NCI-H2081 treated with DMSO at 0.1 percent for 48 hours (cell line): Measurements from ENCODE around the gene DNAJB8.

Source experiments
- DNase-seq: peaks from one replicate; lab custom pipeline; 2025; lab: John Stamatoyannopoulos, UW

Gene DNAJB8

DNA sequence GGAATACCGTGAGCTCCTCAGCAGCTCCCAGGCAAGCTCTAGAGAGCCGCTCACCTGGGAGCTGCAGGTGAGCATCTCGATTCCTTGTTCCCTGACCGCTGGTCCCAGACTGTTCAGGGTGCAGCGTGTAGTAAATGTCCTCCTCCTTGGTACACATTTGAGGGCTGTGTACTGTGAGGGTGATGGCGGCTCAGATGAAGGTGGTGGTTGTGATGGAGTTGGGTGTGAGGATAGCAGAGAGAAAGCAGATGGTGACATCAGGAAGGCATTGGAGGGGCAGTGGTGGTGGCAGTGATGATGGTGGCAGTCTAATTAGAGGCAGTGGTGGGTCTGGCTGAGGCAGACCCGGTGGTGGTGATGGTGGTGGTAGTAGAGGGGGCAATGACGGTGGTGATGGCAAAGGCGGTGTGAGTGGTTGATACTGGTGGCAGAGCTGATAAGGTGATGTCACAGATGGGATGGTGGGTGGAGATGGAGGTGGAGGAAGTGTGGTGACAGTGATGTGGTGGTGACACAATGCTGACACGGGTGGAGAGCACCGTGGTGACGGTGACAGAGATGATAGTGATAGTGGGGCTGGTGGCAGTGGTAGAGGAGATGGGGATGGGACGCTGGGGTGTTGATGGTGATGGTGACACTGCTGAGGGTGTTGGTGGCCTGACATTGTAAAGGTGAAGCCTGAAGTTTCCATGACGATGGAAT, at the start of gene DNAJB8:
DNAJB8 (minus strand) TSS at position 51 of the 702 bp plus-strand sequence. CDS start 3,645 bp downstream, outside the sequence.
- no peak for DNase-seq

DNA sequence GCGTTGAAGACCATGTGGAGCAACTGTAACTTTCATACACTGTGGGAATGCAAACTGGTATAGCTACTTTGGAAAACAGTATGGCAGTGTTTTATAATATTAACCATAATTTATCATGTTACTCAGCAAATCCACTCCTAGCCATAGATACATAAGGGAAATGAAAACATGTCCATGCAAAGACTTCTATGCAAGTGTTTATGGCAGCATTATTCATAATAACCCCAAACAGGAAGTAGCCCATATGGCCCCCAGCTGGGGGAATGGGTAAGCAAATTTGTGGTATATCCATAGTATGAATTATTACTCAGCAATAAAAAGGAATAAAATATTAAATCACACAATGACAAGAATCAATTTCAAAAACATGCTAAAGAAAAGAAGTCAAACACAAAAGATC, 49.3 kb upstream of the DNAJB8 start:
- no peak for DNase-seq

DNA sequence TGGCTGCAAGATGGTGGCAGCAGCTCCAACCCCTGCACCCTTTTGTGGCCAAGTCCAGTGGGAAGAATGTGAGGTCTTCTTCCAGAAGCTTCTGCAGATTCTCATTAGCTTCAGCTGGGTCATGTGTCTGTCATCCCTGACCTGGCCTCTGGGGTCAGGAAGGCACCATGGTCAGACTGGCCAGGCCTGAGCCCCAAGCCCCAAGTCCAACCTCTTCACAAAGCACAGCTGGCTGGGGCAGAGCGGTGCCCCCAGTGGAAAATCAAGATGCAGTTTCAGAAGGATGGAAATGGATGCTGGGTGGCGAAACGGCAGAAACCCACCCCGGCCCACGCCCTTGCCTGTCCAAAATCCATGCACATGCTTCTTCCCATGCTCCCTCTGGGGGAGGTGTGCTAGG, 42.2 kb upstream of the DNAJB8 start:
- no peak for DNase-seq

DNA sequence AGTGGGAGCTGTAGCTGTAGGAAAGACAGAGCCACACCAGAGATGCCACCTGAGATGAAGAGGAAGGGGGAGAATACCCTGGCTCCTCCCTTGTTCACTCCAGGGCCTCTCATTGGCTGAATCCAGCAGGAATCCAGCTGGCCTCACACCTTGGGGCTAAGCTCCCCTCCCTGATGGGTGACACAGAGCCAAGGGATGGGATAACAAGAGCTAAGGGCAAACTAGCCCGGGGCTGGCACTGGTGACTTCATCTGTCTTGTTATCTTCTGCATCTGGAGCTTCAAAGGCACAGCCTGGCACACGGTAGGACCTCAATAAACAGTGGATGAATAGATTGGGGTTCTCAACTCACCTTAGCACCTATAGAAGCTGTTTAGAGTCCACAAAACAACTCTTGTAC, 40.1 kb upstream of the DNAJB8 start:
- DNase-seq: no peak

DNA sequence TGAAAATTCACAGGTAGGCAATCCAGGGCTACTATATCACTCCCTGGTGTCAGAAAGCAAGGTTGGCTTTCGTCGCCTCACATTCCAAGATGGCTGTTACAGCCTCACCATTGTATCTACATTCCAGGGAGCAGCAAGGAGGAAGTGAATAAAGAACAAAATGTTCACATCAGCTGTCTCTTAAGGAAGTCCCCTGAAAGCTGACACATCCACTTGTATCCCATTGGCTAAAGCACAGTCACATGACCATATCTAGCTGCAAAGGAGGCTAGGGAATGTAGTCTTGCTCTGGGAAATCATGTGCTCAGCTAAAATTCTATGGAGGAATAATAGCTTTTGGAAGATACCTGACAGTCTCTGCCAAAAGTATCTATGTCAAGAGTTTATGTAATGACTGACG, 39.1 kb upstream of the DNAJB8 start:
- no peak for DNase-seq

DNA sequence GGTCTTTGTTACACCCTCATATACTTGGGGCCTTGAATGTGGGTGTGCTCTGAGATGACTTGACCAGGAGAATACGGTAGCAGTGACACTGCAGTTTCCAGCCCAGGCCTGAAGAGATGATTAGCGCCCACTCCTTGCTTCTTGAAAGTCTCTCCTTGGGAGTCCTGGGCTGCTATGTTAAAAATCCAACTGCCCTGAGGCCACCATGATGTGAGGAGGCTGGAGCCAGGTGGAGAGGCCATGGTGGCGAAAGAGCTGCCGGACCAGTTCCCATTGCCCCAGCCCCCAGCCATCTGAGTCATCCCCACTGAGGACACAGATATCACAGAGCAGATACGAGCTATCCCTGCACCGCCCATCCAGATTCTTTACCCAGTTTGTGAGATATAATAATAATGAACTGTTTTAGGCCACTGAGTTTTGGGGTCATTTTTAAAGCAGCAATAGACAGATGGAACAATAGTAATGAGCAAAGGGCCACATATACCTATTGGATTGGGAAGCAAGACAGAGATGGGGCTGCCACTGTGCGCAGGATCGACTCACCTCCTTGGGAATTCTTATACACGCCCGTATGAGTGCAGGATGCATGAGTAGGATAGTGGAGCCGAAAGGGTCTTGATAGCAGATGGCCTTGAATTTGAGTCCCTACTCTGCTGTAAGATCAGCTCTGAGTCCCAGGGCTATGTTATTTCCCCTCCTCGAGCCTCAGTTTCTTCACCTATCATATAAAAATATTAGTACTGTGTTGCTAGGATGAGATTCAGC, 38.5 kb upstream of the DNAJB8 start:
- DNase-seq: no peak

DNA sequence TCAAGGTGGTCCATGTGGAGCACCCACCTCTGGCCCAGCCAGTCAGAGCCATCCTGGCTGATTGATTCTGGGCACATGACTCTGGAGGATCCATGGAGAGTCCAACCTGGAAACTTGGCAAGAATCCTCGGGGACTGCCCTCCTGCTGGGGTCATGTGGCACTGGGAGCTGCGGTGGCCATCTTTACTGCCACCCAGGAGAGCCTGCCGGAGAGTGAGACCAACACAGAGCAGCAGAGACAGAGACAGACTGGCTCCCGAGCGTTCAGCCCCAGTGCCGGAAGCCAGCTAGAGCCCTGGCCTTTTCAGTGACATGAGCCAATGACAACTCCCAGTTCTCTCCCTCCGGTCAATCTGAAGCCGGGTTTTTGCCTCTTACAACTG, 37.8 kb upstream of the DNAJB8 start:
- DNase-seq: no peak

DNA sequence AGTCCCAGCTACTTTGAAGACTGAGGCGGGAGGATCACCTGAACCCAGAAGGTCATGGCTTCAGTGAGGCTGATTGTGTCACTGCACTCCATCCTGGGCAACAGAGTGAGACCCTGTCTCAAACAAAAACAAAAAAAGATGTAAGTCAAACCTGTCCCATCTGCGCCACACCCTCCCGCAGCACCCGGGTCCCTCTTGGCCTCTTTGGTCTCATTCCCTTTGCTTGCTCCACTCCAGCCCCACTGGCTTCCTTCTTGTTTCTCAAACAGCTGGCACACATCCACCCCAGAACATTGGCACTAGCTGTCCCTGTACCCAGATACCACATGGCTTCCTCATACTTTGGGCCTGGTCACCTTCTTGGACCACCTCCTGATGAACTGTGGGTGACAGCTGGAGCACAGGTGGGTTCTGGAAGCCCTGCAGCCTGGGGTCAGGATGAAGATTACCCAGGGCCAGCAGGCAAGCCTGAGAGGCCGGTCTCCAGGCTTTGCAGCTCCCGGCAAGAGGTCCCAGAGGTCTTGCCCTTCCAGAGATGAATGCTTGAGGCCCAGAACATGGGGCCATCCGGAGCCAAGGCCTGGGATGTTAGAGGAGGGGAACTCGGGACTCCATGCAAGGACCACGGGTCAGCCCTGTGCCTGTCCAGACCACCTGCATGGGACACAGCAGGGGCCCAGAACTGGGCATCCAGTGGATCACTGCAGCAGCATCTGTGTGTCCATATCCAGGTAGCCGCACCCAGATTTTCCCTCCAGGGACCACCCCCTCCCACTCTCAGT, 37.3 kb upstream of the DNAJB8 start:
- no peak for DNase-seq

DNA sequence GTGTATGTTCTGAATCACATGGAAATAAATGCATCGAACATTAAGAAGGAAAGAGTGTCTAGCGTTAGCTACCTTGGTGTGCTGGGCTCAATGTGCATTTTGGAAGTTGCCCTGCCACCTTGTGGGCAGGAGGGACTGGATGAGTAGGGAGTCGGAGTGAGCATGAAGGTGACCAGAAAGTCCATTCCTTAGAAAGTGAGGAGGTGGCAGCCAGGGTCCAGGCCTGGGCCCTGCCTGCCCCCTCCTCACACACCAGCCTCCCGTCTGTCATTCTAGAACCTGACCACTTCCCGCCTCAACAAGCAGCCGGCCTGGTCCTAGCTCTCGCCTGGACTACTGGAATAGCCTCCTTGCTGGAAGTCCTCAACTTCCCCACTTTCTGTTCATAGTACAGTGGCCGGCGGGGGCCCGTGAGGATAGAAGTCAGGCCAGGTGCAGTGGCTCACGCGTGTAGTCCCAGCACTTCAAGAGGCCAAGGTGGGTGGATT, 36.5 kb upstream of the DNAJB8 start:
- DNase-seq: no peak

DNA sequence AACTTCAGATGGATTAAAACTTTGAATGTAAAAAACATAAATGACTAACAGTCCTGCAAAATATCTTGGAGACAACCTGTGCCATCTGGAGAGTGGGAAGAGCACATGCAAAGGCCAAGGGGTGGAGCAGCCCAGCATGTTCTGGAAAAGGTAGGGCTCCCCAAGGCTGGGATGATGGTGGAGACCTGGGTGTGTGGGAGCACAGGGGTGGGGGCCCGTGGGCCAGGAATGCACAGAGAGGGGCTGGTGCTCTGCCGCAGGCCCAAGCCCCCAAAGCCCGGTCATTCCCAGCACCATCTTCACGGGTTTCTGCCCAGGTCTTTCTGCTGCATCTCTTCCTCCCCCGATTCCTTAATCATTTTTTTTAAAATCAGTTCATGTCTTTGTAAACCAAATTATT, 36.0 kb upstream of the DNAJB8 start:
- DNase-seq: no peak

DNA sequence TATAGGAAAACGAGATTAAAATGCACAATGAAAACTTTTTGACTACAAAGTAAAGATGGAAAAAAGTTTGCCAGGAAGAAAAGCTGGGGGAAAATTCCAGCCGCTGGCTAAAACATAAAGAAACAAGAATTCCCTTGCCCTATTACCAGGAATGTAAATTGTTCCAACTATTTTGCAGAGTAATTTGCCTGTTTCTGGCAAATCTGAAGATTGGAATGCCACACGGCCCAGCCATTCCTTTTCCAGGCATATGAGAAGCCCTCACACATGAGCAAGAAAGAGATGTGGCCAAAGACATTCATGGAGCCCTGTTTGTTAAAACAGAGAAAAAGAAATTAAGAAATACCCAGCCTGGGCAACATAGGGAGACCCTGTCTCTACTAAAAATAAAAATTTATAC, 34.7 kb upstream of the DNAJB8 start:
- DNase-seq: no peak

DNA sequence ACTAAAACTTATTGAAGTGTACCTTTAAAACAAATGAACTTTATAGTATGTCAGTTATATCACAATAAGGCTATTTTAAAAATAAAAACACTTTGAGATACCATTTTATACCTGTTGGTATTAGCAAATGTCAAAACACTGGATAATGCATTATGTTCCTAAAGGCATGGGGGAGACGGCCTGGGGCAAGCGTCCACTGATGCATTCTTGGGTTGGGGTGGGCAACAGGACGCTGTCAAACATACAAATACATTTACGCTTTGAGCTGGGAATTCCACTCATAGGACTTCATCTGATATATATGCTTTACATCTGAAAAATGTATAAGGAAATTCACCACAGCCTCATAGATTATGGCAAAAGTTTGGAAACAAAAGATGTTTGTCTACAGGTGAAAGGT, 33.9 kb upstream of the DNAJB8 start:
- no peak for DNase-seq

DNA sequence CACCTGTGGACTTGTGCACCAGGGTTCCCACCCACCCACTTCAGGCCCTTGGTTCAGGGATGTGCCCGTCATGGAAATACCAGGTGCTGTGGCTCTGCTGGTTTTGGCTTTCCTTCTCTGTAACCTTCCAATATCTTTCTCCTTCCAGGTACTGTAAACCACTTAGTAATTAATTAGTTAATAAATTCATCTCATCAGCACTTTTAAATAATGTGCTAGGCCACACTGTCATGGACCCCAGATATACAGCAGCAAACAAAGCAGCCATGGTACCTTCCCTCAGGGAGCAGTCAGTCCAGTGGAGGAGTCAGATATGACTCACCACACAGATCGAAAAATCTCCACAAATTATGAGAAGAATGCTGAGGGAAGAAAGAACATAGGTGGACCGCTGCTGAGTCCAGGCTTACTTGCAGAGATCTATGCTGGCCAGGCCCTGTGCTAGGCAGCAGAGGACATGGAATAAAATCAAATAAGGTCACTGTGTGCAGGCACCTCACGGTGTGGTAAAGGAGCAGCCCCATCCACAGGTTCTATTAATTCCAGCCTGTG, 33.1 kb upstream of the DNAJB8 start:
- DNase-seq: no peak

DNA sequence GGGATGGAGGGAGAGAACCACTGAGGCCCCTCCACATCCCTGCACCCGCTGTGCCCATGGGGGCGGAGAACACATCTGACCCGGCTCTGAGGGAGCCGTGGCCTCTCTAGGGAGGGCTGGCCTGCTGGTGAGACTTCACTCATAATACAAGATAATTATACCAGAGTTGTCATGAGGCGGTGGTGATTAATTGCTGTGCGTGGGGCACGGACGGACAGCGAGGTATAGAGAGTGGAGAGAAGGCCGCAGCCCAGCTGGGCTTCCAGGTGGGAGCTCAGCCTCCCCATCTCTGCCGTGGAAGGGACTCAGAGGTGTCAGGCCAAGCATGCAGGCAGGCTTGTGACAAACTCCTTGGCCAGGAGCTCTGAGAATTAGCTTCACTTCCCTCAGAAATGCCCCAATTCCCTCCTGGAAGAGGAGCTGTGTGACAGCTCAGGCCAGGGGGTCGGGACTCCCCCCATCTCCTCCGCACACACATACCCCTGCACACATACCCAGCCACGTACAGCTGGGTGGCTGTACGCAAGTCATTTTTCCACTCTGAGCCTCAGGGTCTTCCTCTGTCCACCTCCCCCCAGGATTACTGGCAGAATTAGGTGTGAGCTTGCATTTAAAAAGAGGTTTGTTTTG, 32.3 kb upstream of the DNAJB8 start:
- no peak for DNase-seq

DNA sequence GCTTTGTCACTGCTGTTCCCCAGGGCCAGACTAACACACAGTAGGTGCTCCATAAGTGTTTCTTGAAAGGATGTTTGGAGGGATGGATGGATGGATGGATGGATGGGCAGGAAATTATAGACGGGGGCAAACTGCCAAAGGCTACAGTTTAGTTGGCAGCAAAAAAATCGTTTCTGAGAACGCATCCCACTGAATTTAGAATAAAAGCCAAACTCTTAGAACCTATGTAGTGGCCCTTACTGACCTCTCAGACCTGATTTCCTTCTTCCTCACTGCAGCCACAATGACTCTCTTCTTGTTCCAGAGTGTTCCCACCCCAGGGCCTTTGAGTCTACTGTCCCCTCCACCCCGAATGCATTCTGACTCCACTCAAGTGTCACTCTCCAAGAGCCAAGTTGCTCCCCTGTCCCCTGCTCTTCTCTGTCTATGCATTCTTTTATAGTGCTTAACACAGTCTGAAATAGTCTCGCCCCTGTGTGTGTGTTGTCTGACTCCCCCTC, 31.5 kb upstream of the DNAJB8 start:
- no peak for DNase-seq

DNA sequence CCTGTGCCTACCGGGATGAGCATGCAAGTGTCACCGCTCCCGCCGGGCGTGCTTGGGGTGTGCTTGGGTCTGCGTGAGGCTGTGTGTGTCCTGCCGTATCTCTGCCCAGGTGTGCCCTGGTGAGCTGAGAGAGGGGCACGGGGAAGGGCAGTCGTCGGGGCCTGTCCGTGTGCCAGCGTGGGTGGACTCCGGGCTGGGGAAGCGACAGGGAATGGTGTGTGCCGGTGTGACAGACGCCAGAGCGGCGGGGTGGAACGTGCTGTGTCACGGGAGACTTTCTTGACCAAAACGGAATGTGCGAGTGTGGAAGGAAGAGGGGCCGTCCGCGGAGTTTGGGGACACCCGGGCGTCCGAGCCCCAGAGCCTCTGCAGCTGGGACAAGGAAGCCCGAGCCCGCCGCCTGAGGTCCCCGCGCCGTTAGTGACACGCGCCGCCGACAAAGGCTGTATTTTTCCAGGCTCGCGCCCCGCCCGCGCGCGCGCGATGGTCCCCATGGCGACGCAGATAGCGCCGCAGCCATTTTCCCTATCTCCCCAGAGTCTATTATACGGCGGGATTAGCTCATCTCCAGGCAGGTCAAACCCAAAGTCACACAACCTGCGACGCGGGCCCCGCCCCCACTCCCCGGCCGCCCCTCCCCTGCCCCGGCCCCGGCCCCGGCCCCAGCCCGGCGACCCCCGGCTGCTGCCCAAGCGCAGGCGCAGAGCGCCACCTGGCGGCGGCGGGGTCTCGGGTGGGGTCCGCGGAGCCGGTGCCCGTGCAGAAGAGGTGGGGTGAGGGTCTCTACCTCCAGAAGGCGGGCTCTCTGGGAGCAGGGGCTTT, 30.8 kb upstream of the DNAJB8 start:
- DNase-seq: peak; percentile 49

DNA sequence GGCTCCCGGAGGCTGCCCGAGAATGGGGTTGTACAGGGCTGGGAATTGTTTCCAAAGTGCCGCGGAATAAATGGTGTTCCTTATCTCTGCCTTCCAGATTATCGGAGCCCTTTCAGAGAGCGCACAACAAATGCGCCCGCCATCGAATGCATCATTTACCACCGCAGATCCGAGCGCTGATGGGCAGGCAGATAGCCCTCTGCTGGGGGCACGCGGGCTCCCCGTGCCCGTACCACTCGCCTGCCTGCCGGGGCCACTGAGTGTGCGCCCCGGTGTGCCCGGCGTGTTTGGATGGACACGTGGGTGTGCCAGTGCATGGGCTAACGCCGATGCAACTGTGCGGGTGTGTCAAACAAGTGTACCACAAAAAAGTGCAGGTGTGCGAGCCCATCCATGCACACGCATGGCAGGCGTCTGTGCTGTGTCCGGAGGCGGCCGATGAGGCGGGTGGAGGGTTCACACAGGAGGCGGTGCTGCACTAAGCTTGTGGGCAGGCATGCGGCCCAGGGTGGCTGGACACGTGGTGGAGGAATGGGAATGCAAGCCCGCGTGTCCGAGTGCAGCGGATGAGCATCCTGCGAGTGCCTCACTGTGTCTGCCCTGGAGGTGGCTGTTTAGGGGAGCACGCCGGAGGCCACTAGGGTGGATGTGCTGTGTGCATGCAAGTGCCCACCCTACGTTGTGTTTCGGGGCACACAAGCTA, 30.1 kb upstream of the DNAJB8 start:
- no peak for DNase-seq

DNA sequence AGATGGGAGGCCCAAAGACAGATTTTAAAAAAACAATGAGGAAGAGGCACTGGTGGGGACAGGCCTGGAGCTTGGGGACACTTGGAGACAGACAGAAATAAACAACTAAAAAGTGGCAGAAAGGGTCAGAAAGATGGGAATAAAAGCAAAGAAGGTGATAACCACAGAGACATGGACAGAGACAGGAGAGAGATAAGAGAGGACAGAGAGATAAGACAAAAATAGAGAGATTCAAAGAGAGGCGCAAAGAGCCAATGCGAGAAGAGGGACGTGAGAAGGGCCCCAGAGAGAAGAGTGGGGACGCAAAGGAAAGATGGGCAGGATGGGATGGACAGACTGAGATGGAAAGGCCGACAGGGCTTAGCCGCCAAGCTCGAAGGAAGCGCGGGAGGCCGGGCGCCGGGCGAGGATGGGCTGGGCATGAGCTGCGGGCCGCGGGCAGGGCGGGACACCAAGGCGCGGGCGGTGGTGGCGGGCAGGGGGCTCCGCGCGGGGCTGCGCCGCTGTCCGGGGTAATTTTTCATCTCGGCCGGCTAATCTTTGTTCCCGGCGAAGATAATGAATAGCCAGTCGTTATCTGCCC, 29.4 kb upstream of the DNAJB8 start:
- DNase-seq: no peak

DNA sequence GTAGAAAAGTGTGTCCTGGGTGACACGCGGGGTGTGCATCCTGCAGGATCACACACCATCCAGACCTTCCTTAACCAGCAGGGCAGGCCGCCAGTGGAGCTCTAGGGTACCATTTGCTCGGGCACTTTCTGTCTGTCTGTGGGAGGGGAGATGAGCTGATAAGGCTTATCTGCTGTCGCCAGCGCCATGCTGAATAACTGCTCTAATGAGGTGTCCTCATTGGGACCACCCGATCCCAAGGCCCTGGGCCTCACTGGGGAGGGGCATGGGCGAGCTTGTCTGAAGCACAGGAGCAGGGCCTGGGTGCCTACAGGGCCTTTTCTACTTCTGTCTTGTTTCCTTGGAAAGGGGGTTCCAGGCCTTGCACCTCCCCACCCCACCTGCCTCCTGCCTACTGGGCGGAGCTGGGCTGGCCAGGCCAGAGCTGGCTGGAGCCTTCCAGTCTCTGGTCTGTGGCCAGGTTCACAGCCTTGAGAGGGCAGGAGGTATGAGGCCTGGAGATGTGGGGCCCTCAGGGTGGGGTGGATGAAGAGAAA, 28.8 kb upstream of the DNAJB8 start:
- DNase-seq: no peak

DNA sequence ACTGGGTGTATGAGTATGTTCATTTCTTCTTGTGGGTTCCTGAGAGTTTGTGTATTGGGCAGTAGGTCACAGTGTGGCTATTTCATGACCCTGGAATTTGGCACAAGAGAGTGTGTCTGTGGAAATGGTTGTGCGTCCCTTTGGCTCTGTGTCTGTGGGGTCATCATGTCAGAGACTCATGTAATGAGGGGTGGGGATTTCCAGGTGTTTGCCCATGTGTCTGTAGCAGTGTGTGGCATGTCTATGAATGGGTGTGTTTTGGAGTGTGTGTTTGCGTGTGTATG, 27.6 kb upstream of the DNAJB8 start:
- no peak for DNase-seq
